Endothelial cell of umbilical vein (primary cell): Measurements from ENCODE around the gene NT5C3A. TPM values are rescaled to one million over a fixed set of nuclear protein-coding genes. Genes with fewer than 3 reads are reported as not detected.

Experiments
- BruUV-seq: library from RNA; stranded (reverse); fragments of 400-500 nt; replicated peaks from 2 replicates; lab custom pipeline; 2021; lab: Mats Ljungman, UMichigan
- CTCF ChIA-PET: fragments of 300-600, 350-600 bp; sonication (Branson Sonifier 250); formaldehyde crosslinking; loops from one replicate; lab custom pipeline; 2021; ENCODE audit warnings: antibody characterized with exemption, inconsistent platforms; lab: Charles Lee
- POLR2A ChIA-PET: fragments of 300-600, 350-600 bp; sonication (Branson Sonifier 250); formaldehyde crosslinking; loops from one replicate; lab custom pipeline; 2021; ENCODE audit warnings: antibody characterized with exemption, inconsistent platforms; lab: Charles Lee
- DNase-seq: peaks from one replicate; pipeline ENCODE4 v3.0.0-alpha.2; 2011; ENCODE audit warnings: low read depth, low spot score
- FAIRE-seq: peaks from 2 replicates; lab custom pipeline; 2011; peaks lifted over from hg19 to GRCh38; lab: Jason Lieb, UNC
- H2AFZ ChIP-seq: 2 replicates; pipeline ENCODE4 v1.6.0; 2012; ENCODE audit warnings: low read depth, low read length, control low read depth, inconsistent platforms
- H3K27ac ChIP-seq: 2 replicates; pipeline ENCODE4 v1.5.1; 2011; ENCODE audit warnings: low read depth, mild to moderate bottlenecking, control low read depth, low read length, moderate library complexity; ENCODE audit not compliant: insufficient read depth
- H3K27me3 ChIP-seq, 2 experiments: 2 replicates each; pipeline versions ENCODE4 v1.6.0 to v1.6.1; 2011; ENCODE audit warnings: low read length in 2 of 2, mixed read lengths in 1 of 2; ENCODE audit not compliant: control insufficient read depth in 2 of 2, insufficient read depth in 2 of 2
- H3K36me3 ChIP-seq, 2 experiments: 2 replicates in 1 of 2; 3 replicates in 1 of 2; pipeline ENCODE4 v1.5.1; 2011; ENCODE audit warnings: low read length in 2 of 2, mild to moderate bottlenecking in 1 of 2, moderate library complexity in 1 of 2; ENCODE audit not compliant: control insufficient read depth in 2 of 2, insufficient read depth in 2 of 2; ENCODE audit errors: extremely low read depth in 1 of 2
- H3K4me1 ChIP-seq: 3 replicates; pipeline ENCODE4 v1.5.1; 2011; ENCODE audit warnings: mild to moderate bottlenecking, low read length; ENCODE audit not compliant: control insufficient read depth, insufficient read depth; ENCODE audit errors: extremely low read depth
- H3K4me2 ChIP-seq: 2 replicates; pipeline ENCODE4 v1.6.1; 2011; ENCODE audit warnings: low read length, control low read depth, mixed read lengths; ENCODE audit not compliant: insufficient read depth
- H3K4me3 ChIP-seq, 3 experiments: fragments of 200-600 bp in 1 of 3; sonication (generic), shearing (Covaris generic) in 1 of 3; replicated peaks in 1 of 3; 2 replicates each; pipeline ENCODE4 v1.5.1; 2011 to 2016; ENCODE audit warnings: control low read depth in 3 of 3, low read length in 3 of 3, mild to moderate bottlenecking in 2 of 3, inconsistent platforms in 1 of 3, low read depth in 1 of 3, moderate library complexity in 1 of 3; ENCODE audit not compliant: insufficient read depth in 1 of 3
- H3K79me2 ChIP-seq: 2 replicates; pipeline ENCODE4 v1.6.0; 2012; ENCODE audit warnings: low read length, inconsistent platforms; ENCODE audit not compliant: control insufficient read depth, insufficient read depth
- H3K9ac ChIP-seq: replicated peaks from 2 replicates; pipeline ENCODE3; 2011; ENCODE audit warnings: low read length, control low read depth; ENCODE audit not compliant: insufficient read depth; ENCODE audit errors: extremely low read depth
- H3K9me1 ChIP-seq: replicated peaks from 3 replicates; pipeline ENCODE4 v1.6.0; 2011; ENCODE audit warnings: mild to moderate bottlenecking, low read length; ENCODE audit not compliant: control insufficient read depth, insufficient read depth; ENCODE audit errors: extremely low read depth
- H3K9me3 ChIP-seq: replicated peaks from 2 replicates; pipeline ENCODE4 v1.5.1; 2012; ENCODE audit warnings: low read length, inconsistent platforms; ENCODE audit not compliant: control insufficient read depth, insufficient read depth
- H4K20me1 ChIP-seq: replicated peaks from 2 replicates; pipeline ENCODE3; 2011; ENCODE audit warnings: mild to moderate bottlenecking, low read length; ENCODE audit not compliant: control insufficient read depth, insufficient read depth; ENCODE audit errors: extremely low read depth
- CTCF ChIP-seq, 2 donors: IDR thresholded peaks; 1 replicate in 1 of 2; 2 replicates in 1 of 2; pipeline ENCODE4 v1.5.1; 2011; ENCODE audit warnings: low read length in 2 of 2, mild to moderate bottlenecking in 2 of 2, moderate library complexity in 2 of 2, control low read depth in 1 of 2, inconsistent platforms in 1 of 2, low read depth in 1 of 2; ENCODE audit not compliant: insufficient read depth in 1 of 2; ENCODE audit errors: extremely low read depth in 1 of 2
- EZH2 ChIP-seq: IDR thresholded peaks from 2 replicates; pipeline ENCODE4 v1.6.1; 2012; ENCODE audit warnings: borderline replicate concordance, low read depth, mild to moderate bottlenecking, moderate library complexity, low read length, inconsistent platforms; ENCODE audit not compliant: severe bottlenecking
- FOS ChIP-seq: IDR thresholded peaks from 2 replicates; pipeline ENCODE4 v1.6.1; 2011; ENCODE audit warnings: mild to moderate bottlenecking, low read length, moderate library complexity, borderline replicate concordance; ENCODE audit not compliant: insufficient read depth
- GATA2 ChIP-seq: IDR thresholded peaks from 2 replicates; pipeline ENCODE4 v1.7.0; 2011; ENCODE audit warnings: low read depth, mild to moderate bottlenecking, moderate library complexity, mixed read lengths, low read length; ENCODE audit not compliant: insufficient read length, insufficient read depth
- JUN ChIP-seq: IDR thresholded peaks from 2 replicates; pipeline ENCODE4 v1.6.1; 2011; ENCODE audit warnings: borderline replicate concordance, low read depth; ENCODE audit not compliant: insufficient read length, insufficient read depth
- MAX ChIP-seq: IDR thresholded peaks from 2 replicates; pipeline ENCODE4 v1.6.1; 2011; ENCODE audit not compliant: insufficient read depth, insufficient read length
- MYC ChIP-seq: IDR thresholded peaks from one replicate; pipeline ENCODE4 v1.6.1; 2011; ENCODE audit warnings: mild to moderate bottlenecking, low read depth, low read length
- POLR2A ChIP-seq: IDR thresholded peaks from 2 replicates; pipeline ENCODE4 v1.6.1; 2012; ENCODE audit warnings: low read depth, mild to moderate bottlenecking, control low read depth, low read length
- POLR2AphosphoS5 ChIP-seq: IDR thresholded peaks from 2 replicates; pipeline ENCODE4 v1.6.1; 2012; ENCODE audit warnings: low read depth, mild to moderate bottlenecking, control low read depth, low read length, moderate library complexity; ENCODE audit not compliant: insufficient read depth
- dilution Hi-C: fragments of 300-500 bp; cut with MboI; formaldehyde crosslinking; loops from one replicate; pipeline ENCODE4 v1.15.0; 2019; ENCODE audit warnings: low sequenced_read_pairs; ENCODE audit not compliant: extremely low pct_ligation_motif_present
- intact Hi-C: fragments of 100-400 bp; cut with micrococcal nuclease; formaldehyde crosslinking; loops from one replicate; pipeline ENCODE4 v1.10.0; 2022
- polyA plus RNA-seq, 4 experiments: library from polyadenylated mRNA; depleted of rRNA in 3 of 4; stranded (reverse) in 3 of 4; unstranded in 1 of 4; fragments of >200 nt; gene quantifications; 2 replicates each; pipeline versions ENCODE4 v1.2.1 to v1.2.3, GENCODE V29; 2011 to 2012; ENCODE audit warnings: missing spikeins in 1 of 4
- total RNA-seq: library from RNA; stranded (reverse); gene quantifications from 2 replicates; pipeline ENCODE4 v1.2.3, GENCODE V29; 2021

The NT5C3A gene
- total and polyA plus RNA-seq, 2 donors (not counting 3 experiments of a cell fraction or from before 2014, with no cell fraction given): 7.1 to 22.6 TPM

GRCh38 chr7:33067921-33068320 is 5.3 kb upstream of the NT5C3A start:
- ChIA-PET CTCF (interaction anchor here (1.0 to 1.2 kb wide), 2 partner anchors 9 to 40 kb away, joined by 3 read pairs; no protein-coding TSS in a partner anchor), POLR2A (no interaction called here)
- Histone ChIP-seq H3K27ac (no peak overlapping the region), H3K36me3 (no peaks in the 10 kb centered on the region), H3K9me1 (no peaks in the 10 kb centered on the region), H2AFZ (no peak overlapping the region), H3K9me3 (no peaks in the 10 kb centered on the region), H3K27me3 (no peaks in the 10 kb centered on the region), H3K79me2 (no peaks in the 10 kb centered on the region), H4K20me1 (no peaks in the 10 kb centered on the region), H3K9ac (no peak overlapping the region), H3K4me3 (no peak overlapping the region), H3K4me2 (no peak overlapping the region), H3K4me1 (peaks cover 13% of the 10 kb centered on the region)
- BruUV-seq: no TSS peak
- FAIRE-seq: no peak
- intact Hi-C loops (no loop called here), dilution Hi-C loops (no loop called here)
- no peak for DNase-seq
- TF ChIP-seq CTCF (IDR thresholded peaks at IDR 0.05; ENCODE audit: extremely low read depth in 1 of 2, insufficient read depth in 1 of 2, low read depth in 1 of 2, low read length in 2 of 2) (no peak), FOS (no peak), MYC (no peak), GATA2 (no peak), JUN (no peak), EZH2 (no peak), POLR2AphosphoS5 (no peak), POLR2A (no peak), MAX (no peak)
